ENCODE results near the gene GAL3ST2.

GRCh38 chr2:241793385-241793784 lies 16.8 kb downstream of the GAL3ST2 start:
- no peak for TF ChIP-seq POLR2AphosphoS5 (IDR thresholded peaks at IDR 0.05; ENCODE audit: borderline replicate concordance, low read depth, low read length)
- no peak for TF ChIP-seq EZH2 (IDR thresholded peaks at IDR 0.05)

All from SK-N-MC (cell line).